NCI-H2081 treated with DMSO at 0.1 percent for 48 hours (cell line): Measurements from ENCODE around the gene VNN1.
"Not testable (repeated sequence)": the region's sequence is repeated elsewhere in the genome, so short reads cannot be mapped to it uniquely, and the experiment has no call there.

ENCODE experiments used
- DNase-seq: peaks from one replicate; lab custom pipeline; 2025; lab: John Stamatoyannopoulos, UW

VNN1 gene

GRCh38 chr6:132719736-132720448, 6.0 kb upstream of the VNN1 start:
- DNase-seq = no peak

- DNase-seq = no peak
Observed at GRCh38 chr6:132715881-132716637, 2.2 kb upstream of the VNN1 start.

GRCh38 chr6:132715204-132715603, 1.3 kb upstream of the VNN1 start:
- DNase-seq = no peak

GRCh38 chr6:132714160-132714559, 305 bp upstream of the VNN1 start:
- DNase-seq = no peak

- no peak for DNase-seq
Observed at GRCh38 chr6:132712366-132712765, 1.5 kb downstream of the VNN1 start.

GRCh38 chr6:132708771-132709170, 5.1 kb downstream of the VNN1 start:
- no peak for DNase-seq

GRCh38 chr6:132708002-132708401, 5.9 kb downstream of the VNN1 start:
- no peak for DNase-seq

- DNase-seq = not testable (repeated sequence)
Observed at GRCh38 chr6:132706756-132707155, 7.1 kb downstream of the VNN1 start.

GRCh38 chr6:132703936-132704335, 9.9 kb downstream of the VNN1 start:
- no peak for DNase-seq

- DNase-seq = no peak
Observed at GRCh38 chr6:132698608-132699007, 15.2 kb downstream of the VNN1 start.

GRCh38 chr6:132695773-132696172, 18.1 kb downstream of the VNN1 start:
- DNase-seq = no peak

GRCh38 chr6:132693478-132693877, 20.4 kb downstream of the VNN1 start:
- no peak for DNase-seq

- DNase-seq = no peak
Observed at GRCh38 chr6:132690678-132691077, 23.2 kb downstream of the VNN1 start.

- no peak for DNase-seq
Observed at GRCh38 chr6:132687306-132687705, 26.5 kb downstream of the VNN1 start.

- DNase-seq = no peak
Observed at GRCh38 chr6:132686531-132686930, 27.3 kb downstream of the VNN1 start.

GRCh38 chr6:132685009-132685408, 28.8 kb downstream of the VNN1 start:
- DNase-seq = no peak

- no peak for DNase-seq
Observed at GRCh38 chr6:132684272-132684671, 29.6 kb downstream of the VNN1 start.

- no peak for DNase-seq
Observed at GRCh38 chr6:132683543-132683942, 30.3 kb downstream of the VNN1 start.

GRCh38 chr6:132679094-132679493, 34.8 kb downstream of the VNN1 start:
- not testable (repeated sequence) for DNase-seq

GRCh38 chr6:132675749-132676148, 38.1 kb downstream of the VNN1 start:
- no peak for DNase-seq

- DNase-seq = no peak
Observed at GRCh38 chr6:132675002-132675401, 38.9 kb downstream of the VNN1 start.

GRCh38 chr6:132673376-132674094, 40.3 kb downstream of the VNN1 start:
- DNase-seq = no peak

GRCh38 chr6:132671295-132671694, 42.6 kb downstream of the VNN1 start:
- DNase-seq = no peak
